WERI-Rb-1 (cell line): Measurements from ENCODE around the gene TSPAN13.
A peak's percentile ranks its signal among the peaks of the same experiment; 100 is the strongest.

ENCODE experiments used
- DNase-seq: peaks from one replicate; pipeline ENCODE4 v3.0.0-alpha.2; 2020
- H3K27ac ChIP-seq: fragments of 250-450 bp; sonication (Bioruptor Pico); 2 replicates; pipeline ENCODE4 v1.5.1; 2020; ENCODE audit warnings: mild to moderate bottlenecking, moderate library complexity
- H3K27me3 ChIP-seq: fragments of 250-450 bp; sonication (Bioruptor Pico); 2 replicates; pipeline ENCODE4 v1.5.1; 2021; ENCODE audit warnings: mild to moderate bottlenecking, low read depth, moderate library complexity; ENCODE audit not compliant: insufficient read depth, severe bottlenecking
- H3K36me3 ChIP-seq: fragments of 250-450 bp; sonication (Bioruptor Pico); 2 replicates; pipeline ENCODE4 v1.5.1; 2020; ENCODE audit warnings: mild to moderate bottlenecking, moderate library complexity
- H3K4me3 ChIP-seq: 2 replicates; pipeline ENCODE4 v1.5.1; 2011; ENCODE audit warnings: low read depth, mild to moderate bottlenecking, control low read depth, low read length
- H3K9me3 ChIP-seq: fragments of 250-450 bp; sonication (Bioruptor Pico); 2 replicates; pipeline ENCODE4 v1.5.1; 2021; ENCODE audit warnings: mild to moderate bottlenecking, moderate library complexity; ENCODE audit not compliant: severe bottlenecking
- CTCF ChIP-seq: IDR thresholded peaks from 2 replicates; pipeline ENCODE4 v1.5.1; 2011; ENCODE audit warnings: low read depth, mild to moderate bottlenecking, control low read depth, inconsistent platforms, low read length

The TSPAN13 gene

GRCh38 chr7:16747102-16747501 is 6.5 kb upstream of the TSPAN13 start:
- peak; percentile 31 for DNase-seq
- Histone ChIP-seq H3K9me3 (no peaks in the 10 kb centered on the region), H3K27ac (no peak overlapping the region), H3K27me3 (no peaks in the 10 kb centered on the region), H3K4me3 (no peak overlapping the region), H3K36me3 (no peaks in the 10 kb centered on the region)
- no peak for TF ChIP-seq CTCF

GRCh38 chr7:16753932-16754855 is 639 bp downstream of the TSPAN13 start:
- Histone ChIP-seq H3K4me3 (peak overlapping the region; percentile 82), H3K27ac (peak overlapping the region; percentile 78), H3K36me3 (no peaks in the 10 kb centered on the region; the same call in 1 of the 2 replicates), H3K9me3 (no peaks in the 10 kb centered on the region), H3K27me3 (no peaks in the 10 kb centered on the region)
- no peak for TF ChIP-seq CTCF
- DNase-seq, result peak; percentile 69

GRCh38 chr7:16754856-16755317 is 1.3 kb downstream of the TSPAN13 start:
- H3K27ac ChIP-seq, result peak overlapping the region; percentile 78
- TF ChIP-seq CTCF, result no peak
- DNase-seq, result peak; percentile 49
- no peaks in the 10 kb centered on the region for H3K9me3 ChIP-seq
- peak overlapping the region; percentile 82 for H3K4me3 ChIP-seq
- no peaks in the 10 kb centered on the region; the same call in 1 of the 2 replicates for H3K36me3 ChIP-seq
- no peaks in the 10 kb centered on the region for H3K27me3 ChIP-seq

GRCh38 chr7:16755397-16755796 is 1.8 kb downstream of the TSPAN13 start:
- TF ChIP-seq CTCF, result no peak
- peak overlapping the region; percentile 82 for H3K4me3 ChIP-seq
- DNase-seq, result no peak
- no peaks in the 10 kb centered on the region for H3K9me3 ChIP-seq
- no peaks in the 10 kb centered on the region; the same call in 1 of the 2 replicates for H3K36me3 ChIP-seq
- H3K27ac ChIP-seq, result peak overlapping the region; percentile 78
- H3K27me3 ChIP-seq, result no peaks in the 10 kb centered on the region

- no peak overlapping the region for H3K4me3 ChIP-seq
- H3K9me3 ChIP-seq, result no peaks in the 10 kb centered on the region
- no peak for DNase-seq
- H3K27me3 ChIP-seq, result no peaks in the 10 kb centered on the region
- no peaks in the 10 kb centered on the region; the same call in none of the 2 replicates for H3K36me3 ChIP-seq
- TF ChIP-seq CTCF, result no peak
- H3K27ac ChIP-seq, result no peak overlapping the region
Observed at GRCh38 chr7:16758036-16758435, 4.5 kb downstream of the TSPAN13 start.
